GM21390 (cell line): ENCODE data around the gene ARHGEF3.
"Not testable (repeated sequence)": the region's sequence is repeated elsewhere in the genome, so short reads cannot be mapped to it uniquely, and the experiment has no call there.

Source experiments
- ATAC-seq: cut with Tn5 transposase; IDR thresholded peaks from one replicate; pipeline ENCODE4 v1.9.1; 2021; ENCODE audit not compliant: unreplicated experiment

Gene ARHGEF3

DNA sequence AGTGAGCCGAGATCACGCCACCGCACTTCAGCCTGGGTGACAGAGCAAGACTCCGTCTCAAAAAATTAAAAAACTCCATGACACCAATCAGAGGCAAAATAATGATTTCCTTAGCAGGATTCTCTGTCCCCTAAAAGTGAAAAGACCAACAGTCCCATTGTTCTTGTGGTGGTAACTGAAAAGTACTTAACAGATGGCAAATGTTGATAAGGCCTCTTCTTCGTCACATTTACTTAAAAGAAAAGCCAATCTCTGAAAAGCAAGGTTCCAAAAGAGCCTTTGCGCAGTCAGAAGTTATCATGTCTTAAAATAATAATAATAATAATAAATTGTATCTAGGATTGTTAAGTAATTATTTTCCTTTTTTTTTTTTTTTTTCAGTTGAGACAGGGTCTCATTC is 62.7 kb downstream of the ARHGEF3 start:
- no peak for ATAC-seq

GRCh38 chr3:56737006-56737405 is 64.7 kb downstream of the ARHGEF3 start:
- ATAC-seq: no peak

DNA sequence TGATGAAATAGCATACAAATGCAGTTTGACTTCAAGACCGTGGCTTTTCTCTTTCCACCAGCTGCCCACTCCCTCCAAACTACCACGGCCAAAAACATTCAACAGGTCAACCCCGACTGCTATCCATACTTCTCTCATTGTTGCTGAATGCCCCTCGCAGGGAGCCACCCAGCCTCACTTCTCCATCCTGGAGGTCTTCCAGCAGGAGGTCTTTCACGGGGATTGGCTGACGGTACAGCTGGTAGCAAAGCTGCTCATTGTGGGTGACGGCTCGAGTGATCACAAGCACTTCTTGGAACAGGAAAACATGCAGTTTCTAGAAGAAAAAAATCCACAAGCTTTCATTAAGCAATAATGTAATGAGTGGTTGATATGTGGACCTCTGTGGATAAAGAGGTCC is 69.6 kb downstream of the ARHGEF3 start:
- no peak for ATAC-seq

- ATAC-seq: peak; percentile 99
These were observed 76.6 kb downstream of the ARHGEF3 start for GRCh38 chr3:56725175-56725574.

GRCh38 chr3:56724676-56725075 is 77.1 kb downstream of the ARHGEF3 start:
- ATAC-seq: no peak

DNA sequence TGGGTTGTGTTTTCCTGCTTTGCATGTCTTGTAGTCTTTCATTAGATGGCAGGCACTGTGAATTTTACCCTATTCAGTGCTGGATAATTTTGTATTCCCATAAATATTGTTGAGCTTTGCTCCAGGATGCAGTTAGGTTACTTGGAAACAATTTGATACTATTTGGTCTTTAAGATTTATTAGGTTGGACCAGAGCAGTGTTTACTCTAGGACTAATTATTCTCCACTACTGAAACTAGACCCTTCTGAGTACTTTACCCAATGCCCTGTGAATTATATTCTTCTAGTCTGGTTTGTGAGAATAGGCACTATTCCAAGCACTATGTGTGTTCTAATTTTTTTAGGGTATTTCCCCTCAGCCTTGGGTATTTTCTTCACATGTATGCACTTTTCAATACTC is 80.9 kb downstream of the ARHGEF3 start:
- ATAC-seq: no peak

- not testable (repeated sequence) for ATAC-seq
These were observed 82.9 kb downstream of the ARHGEF3 start for GRCh38 chr3:56718809-56719208.

- ATAC-seq: no peak
These were observed 90.4 kb downstream of the ARHGEF3 start for GRCh38 chr3:56711344-56711743.

DNA sequence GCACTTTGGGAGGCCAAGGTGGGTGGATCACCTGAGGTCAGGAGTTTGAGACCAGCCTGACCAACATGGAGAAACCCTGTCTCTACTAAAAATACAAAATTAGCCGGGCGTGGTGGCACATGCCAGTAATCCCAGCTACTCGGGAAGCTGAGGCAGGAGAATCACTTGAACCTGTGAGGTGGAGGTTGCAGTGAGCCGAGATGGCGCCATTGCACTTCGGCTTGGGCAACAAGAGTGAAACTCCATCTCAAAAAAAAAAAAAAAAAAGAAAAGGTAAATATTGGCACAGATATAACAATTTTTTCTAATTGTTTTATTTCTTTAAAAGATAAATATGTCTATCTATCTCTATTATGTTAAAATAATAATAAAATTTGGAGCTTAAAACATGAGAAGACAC is 94.3 kb downstream of the ARHGEF3 start:
- not testable (repeated sequence) for ATAC-seq

- ATAC-seq: no peak
These were observed 95.1 kb downstream of the ARHGEF3 start for GRCh38 chr3:56706629-56707028.

DNA sequence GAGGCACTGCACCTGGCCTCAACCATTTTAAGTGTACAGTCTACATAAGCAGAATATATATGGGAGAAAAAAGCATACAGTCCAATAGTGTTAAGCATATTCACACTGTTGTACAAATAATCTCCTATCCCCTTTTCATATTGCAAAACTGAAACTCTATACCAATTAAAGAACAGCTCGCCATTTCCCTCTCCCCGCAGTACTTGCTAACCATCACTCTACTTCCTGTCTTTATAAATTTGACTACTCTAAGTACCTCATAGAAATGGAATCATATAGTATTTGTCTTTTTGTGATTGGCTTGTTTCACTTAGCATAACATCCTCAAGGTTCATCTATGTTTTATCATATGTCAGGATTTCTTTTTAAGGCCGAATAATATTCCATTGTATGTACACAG is 97.0 kb downstream of the ARHGEF3 start:
- no peak for ATAC-seq

- peak; percentile 49 for ATAC-seq
These were observed 99.0 kb downstream of the ARHGEF3 start for GRCh38 chr3:56702490-56703315.

GRCh38 chr3:56700151-56700550 is 101.6 kb downstream of the ARHGEF3 start:
- no peak for ATAC-seq

GRCh38 chr3:56694867-56695683 is 106.7 kb downstream of the ARHGEF3 start:
- no peak for ATAC-seq

DNA sequence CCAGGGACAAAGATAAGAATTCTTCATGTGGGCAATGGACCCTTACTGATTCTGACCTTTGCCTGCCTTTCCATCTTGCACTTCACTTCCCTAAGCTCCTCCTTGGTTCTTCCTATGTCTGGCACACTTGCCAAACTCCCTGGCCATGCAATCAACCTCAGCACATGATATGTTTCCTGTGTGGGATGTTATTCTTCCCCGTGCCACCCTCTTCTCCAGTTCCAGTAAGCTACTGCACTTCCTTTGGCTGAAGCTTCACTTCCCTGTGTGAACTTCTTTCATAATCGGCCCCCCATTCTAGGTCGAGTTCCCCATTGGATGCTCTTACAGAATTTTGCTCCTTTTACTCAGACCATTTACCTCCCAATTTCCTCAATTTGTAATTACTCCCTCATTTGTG is 108.0 kb downstream of the ARHGEF3 start:
- ATAC-seq: no peak

- peak; percentile 80 for ATAC-seq
These were observed 109.0 kb downstream of the ARHGEF3 start for GRCh38 chr3:56692520-56693433.

DNA sequence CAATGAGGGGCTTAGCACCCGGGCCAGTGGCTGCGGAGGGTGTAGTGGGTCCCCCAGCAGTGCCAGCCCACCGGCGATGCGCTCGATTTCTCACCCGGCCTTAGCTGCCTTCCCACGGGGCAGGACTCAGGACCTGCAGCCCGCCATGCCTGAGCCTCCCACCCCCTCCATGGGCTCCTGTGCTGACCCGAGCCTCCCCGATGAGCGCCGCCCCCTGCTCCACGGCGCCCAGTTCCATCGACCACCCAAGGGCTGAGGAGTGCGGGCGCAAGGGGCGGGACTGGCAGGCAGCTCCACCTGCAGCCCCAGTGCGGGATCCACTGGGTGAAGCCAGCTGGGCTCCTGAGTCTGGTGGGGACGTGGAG is 109.8 kb downstream of the ARHGEF3 start:
- not testable (repeated sequence) for ATAC-seq

DNA sequence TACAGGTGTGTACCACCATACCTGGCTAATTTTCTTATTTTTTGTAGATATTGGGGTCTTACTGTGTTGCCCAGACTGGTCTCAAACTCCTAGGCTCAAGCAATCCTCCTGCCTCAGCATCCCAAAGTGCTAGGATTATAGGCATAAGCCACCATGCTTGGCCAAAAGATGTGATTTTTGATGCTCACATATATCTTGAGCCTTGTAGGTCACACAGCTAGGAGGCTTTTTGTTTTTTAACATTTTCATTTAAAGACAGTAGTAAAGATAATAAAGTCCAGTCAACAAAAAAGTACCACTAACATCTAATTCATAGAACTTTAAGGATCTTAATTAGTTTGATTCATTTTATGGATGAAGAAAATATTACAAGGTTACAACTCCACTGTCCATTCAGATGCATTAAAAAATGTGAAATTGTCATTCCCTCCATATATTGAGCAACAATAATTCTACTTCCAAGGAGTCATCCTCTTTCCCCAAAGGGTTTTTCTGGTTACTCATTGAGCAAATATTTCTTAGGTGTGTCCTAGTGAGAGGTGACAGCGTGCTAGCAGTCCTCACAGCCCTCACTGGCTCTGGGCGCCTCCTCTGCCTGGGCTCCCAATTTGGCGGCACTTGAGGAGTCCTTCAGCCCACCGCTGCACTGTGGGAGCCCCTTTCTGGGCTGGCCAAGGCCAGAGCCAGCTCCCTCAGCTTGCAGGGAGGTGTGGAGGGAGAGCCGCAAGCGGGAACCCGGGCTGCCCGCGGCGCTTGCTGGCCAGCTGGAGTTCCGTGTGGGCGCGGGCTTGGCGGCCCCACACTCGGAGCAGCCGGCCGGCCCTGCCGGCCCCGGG is 110.4 kb downstream of the ARHGEF3 start:
- ATAC-seq: no peak

GRCh38 chr3:56689303-56689702 is 112.4 kb downstream of the ARHGEF3 start:
- ATAC-seq: no peak

DNA sequence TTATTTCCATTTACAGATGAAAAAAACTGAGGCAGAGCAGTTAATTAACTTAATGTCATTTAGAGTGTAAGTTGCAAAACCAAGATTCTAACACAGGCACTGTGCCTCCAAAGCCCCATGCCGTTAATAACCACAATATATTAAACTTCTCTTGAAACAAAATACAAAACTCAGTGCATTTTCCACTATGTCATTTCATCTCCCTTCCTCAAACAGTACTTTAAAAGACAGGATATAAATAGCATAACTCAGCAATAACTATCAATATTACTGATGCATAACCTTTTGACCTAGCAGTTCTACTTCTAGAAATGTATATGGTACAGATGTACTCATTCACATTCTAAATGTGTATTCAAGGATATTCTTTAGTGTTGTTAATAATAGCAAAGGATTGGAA is 113.6 kb downstream of the ARHGEF3 start:
- peak; percentile 56 for ATAC-seq
